ENCODE data around the gene RIPOR3. TPM values are rescaled to one million over a fixed set of nuclear protein-coding genes. Genes with fewer than 3 reads are reported as not detected.
"Not testable (repeated sequence)": the region's sequence is repeated elsewhere in the genome, so short reads cannot be mapped to it uniquely, and the experiment has no call there.

Gene RIPOR3
- total RNA-seq, 4 donors from 2014 or later: 6.1 to 25.7 (median 15.3) TPM

- H3K27me3 ChIP-seq: no peaks in the 10 kb centered on the region
- H3K4me1 ChIP-seq: peaks cover 38 to 53% (median 51%) of the 10 kb centered on the region in 4 donors
- WGBS: 81% methylated on average over 12 of the region's 14 CpGs
- TF ChIP-seq POLR2AphosphoS5 (IDR thresholded peaks at IDR 0.05) (no peak), CTCF (IDR thresholded peaks at IDR 0.05) (peak; percentile 14 to 28 (median 16))
- DNase-seq (ENCODE audit: extremely low spot score): no peak
- H3K27ac ChIP-seq (replicated peaks in 1 of 4): no peak overlapping the region
- no peaks in the 10 kb centered on the region for H3K9me3 ChIP-seq
- intact Hi-C loops (cut with DNase I): loop anchor here (5.0 kb wide), 1 partner anchor 88 kb away; no protein-coding TSS in a partner anchor
- no peak overlapping the region for H3K4me3 ChIP-seq
- H3K36me3 ChIP-seq: peaks cover 11 to 57% (median 44%) of the 10 kb centered on the region in 4 donors
Observed at GRCh38 chr20:50569864-50570836, 121.2 kb downstream of the RIPOR3 start.

GRCh38 chr20:50569487-50569863 is 121.9 kb downstream of the RIPOR3 start:
- peaks cover 38 to 58% (median 57%) of the 10 kb centered on the region in 4 donors for H3K4me1 ChIP-seq
- 100% methylated on average over 5 of the region's 7 CpGs for WGBS
- H3K36me3 ChIP-seq: peaks cover 5 to 52% (median 40%) of the 10 kb centered on the region in 4 donors
- H3K9me3 ChIP-seq; H3K27me3 ChIP-seq; DNase-seq (ENCODE audit: extremely low spot score); H3K4me3 ChIP-seq; H3K27ac ChIP-seq (replicated peaks in 1 of 4); intact Hi-C loops (cut with DNase I): not testable (repeated sequence)

GRCh38 chr20:50568549-50568942 is 122.8 kb downstream of the RIPOR3 start:
- no peaks in the 10 kb centered on the region for H3K9me3 ChIP-seq
- H3K27ac ChIP-seq (replicated peaks in 1 of 4): no peak overlapping the region
- TF ChIP-seq CTCF (IDR thresholded peaks at IDR 0.05) (no peak), POLR2A (IDR thresholded peaks at IDR 0.05; ENCODE audit: low read depth) (no peak), POLR2AphosphoS5 (IDR thresholded peaks at IDR 0.05) (no peak), EP300 (IDR thresholded peaks at IDR 0.05) (no peak)
- intact Hi-C loops (cut with DNase I): no loop called here
- peaks cover 0 to 46% (median 34%) of the 10 kb centered on the region in 4 donors for H3K36me3 ChIP-seq
- peaks cover 32 to 62% (median 54%) of the 10 kb centered on the region in 4 donors for H3K4me1 ChIP-seq
- no peaks in the 10 kb centered on the region for H3K27me3 ChIP-seq
- no peak overlapping the region for H3K4me3 ChIP-seq
- WGBS: 72% methylated on average over 11 of the region's 11 CpGs
- no peak for DNase-seq (ENCODE audit: extremely low spot score)

GRCh38 chr20:50567860-50568548 is 123.3 kb downstream of the RIPOR3 start:
- intact Hi-C loops (cut with DNase I): no loop called here
- Histone ChIP-seq H3K4me1 (peaks cover 32 to 62% (median 53%) of the 10 kb centered on the region in 4 donors), H3K9me3 (no peaks in the 10 kb centered on the region), H3K36me3 (peaks cover 0 to 51% (median 34%) of the 10 kb centered on the region in 4 donors), H3K4me3 (no peak overlapping the region), H3K27ac (replicated peaks in 1 of 4) (no peak overlapping the region), H3K27me3 (no peaks in the 10 kb centered on the region)
- no peak for TF ChIP-seq POLR2A (IDR thresholded peaks at IDR 0.05; ENCODE audit: low read depth)
- DNase-seq (ENCODE audit: extremely low spot score): no peak
- 95% methylated on average over 18 of the region's 18 CpGs for WGBS

- Histone ChIP-seq H3K4me1 (peaks cover 34 to 62% (median 56%) of the 10 kb centered on the region in 4 donors), H3K27ac (replicated peaks in 1 of 4) (peak overlapping the region in 1 of 4 donors; percentile 20), H3K4me3 (no peak overlapping the region), H3K36me3 (peaks cover 0 to 71% (median 44%) of the 10 kb centered on the region in 4 donors), H3K27me3 (no peaks in the 10 kb centered on the region), H3K9me3 (no peaks in the 10 kb centered on the region)
- WGBS: 93% methylated on average over 4 of the region's 4 CpGs
- TF ChIP-seq EP300 (IDR thresholded peaks at IDR 0.05): no peak
- TF ChIP-seq POLR2AphosphoS5 (IDR thresholded peaks at IDR 0.05): peak in 1 of 2 donors; percentile 35
- intact Hi-C loops (cut with DNase I): no loop called here
- no peak for DNase-seq (ENCODE audit: extremely low spot score)
Observed at GRCh38 chr20:50565871-50566270, 125.5 kb downstream of the RIPOR3 start.

- WGBS: 59% methylated on average over 2 of the region's 2 CpGs
- Histone ChIP-seq H3K9me3 (no peaks in the 10 kb centered on the region), H3K27me3 (no peaks in the 10 kb centered on the region), H3K27ac (replicated peaks in 1 of 4) (peak overlapping the region in 2 of 4 donors; percentile 4 to 6), H3K4me1 (peaks cover 31 to 62% (median 56%) of the 10 kb centered on the region in 4 donors), H3K36me3 (peaks cover 0 to 71% (median 44%) of the 10 kb centered on the region in 4 donors), H3K4me3 (no peak overlapping the region)
- no peak for TF ChIP-seq POLR2A (IDR thresholded peaks at IDR 0.05; ENCODE audit: low read depth)
- no peak for TF ChIP-seq POLR2AphosphoS5 (IDR thresholded peaks at IDR 0.05)
- no peak for TF ChIP-seq EP300 (IDR thresholded peaks at IDR 0.05)
- no peak for TF ChIP-seq CTCF (IDR thresholded peaks at IDR 0.05)
- DNase-seq (ENCODE audit: extremely low spot score): no peak
- intact Hi-C loops (cut with DNase I): no loop called here
Observed at GRCh38 chr20:50565383-50565782, 126.0 kb downstream of the RIPOR3 start.
